Left cardiac atrium (tissue), 4 donors: ENCODE measurements around the gene KCNA4. TPM values are rescaled to one million over a fixed set of nuclear protein-coding genes. Genes with fewer than 3 reads are reported as not detected.
"Not testable (repeated sequence)": the region's sequence is repeated elsewhere in the genome, so short reads cannot be mapped to it uniquely, and the experiment has no call there.

Source experiments
- ATAC-seq, 2 donors: fragments of 200-7000 bp; cut with Tn5 transposase; one replicate each; pipeline ENCODE4 v1.9.1; 2020; ENCODE audit warnings: mild to moderate bottlenecking in 2 of 2, moderate library complexity in 2 of 2
- DNase-seq: peaks from one replicate; pipeline ENCODE4 v3.0.0-alpha.2; 2020
- intact Hi-C, 2 donors: fragments of 100-400 bp; cut with DNase I; formaldehyde crosslinking; loops; one replicate each; pipeline versions ENCODE4 v1.14.1 to v1.15.1; 2022 to 2023
- total RNA-seq, 2 donors: library from RNA; stranded (reverse); fragmentation: NEBNext Ultra II Directional; extraction: Animal tissue kit (Norgen Biotek cat#: 25700); gene quantifications; one replicate each; pipeline ENCODE4 v1.2.1, GENCODE V29; 2021
- donor health status: DM: no; HTN: yes; CAD: no.
- donor health status: DM: no; HTN: yes; CAD: no; lungs with severe emphysema.
- donor health status: DM: yes; HTN: yes; CAD: no.
- donor health status: Dilated cardiomyopathy.

Gene KCNA4
- total RNA-seq, 2 donors from 2014 or later, result 0.94 to 1.9 TPM

DNA sequence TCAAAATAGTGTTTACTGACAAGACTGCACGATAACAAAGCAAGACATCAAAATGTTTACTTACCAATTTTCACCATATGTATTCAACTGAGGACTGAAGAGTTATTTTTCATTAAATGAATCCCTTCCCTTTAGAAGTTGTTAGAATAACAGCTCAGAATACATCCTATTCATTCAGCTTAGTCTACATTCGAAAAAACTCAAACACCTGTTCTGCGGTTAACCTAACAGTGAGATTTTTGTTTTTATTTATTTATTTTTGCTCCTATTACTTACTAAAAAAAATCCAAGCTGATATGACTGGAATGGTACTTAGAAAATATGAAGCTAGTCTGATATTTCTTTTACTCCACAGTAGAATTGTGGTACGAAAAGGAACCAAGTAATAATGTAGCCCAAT lies 10.0 kb downstream of the KCNA4 start:
- DNase-seq, result no peak
- intact Hi-C loops, result no loop called here
- ATAC-seq, result no peak

- intact Hi-C loops, result no loop called here
- DNase-seq (no peak), ATAC-seq (no peak)
Observed at GRCh38 chr11:30002157-30002785, 14.6 kb downstream of the KCNA4 start.

GRCh38 chr11:30000986-30001750 lies 15.7 kb downstream of the KCNA4 start:
- intact Hi-C loops, result no loop called here
- DNase-seq, result no peak
- ATAC-seq, result peak; percentile 47 to 78

- DNase-seq (no peak), ATAC-seq (no peak)
- intact Hi-C loops, result no loop called here
Observed at GRCh38 chr11:29996016-29996415, 20.8 kb downstream of the KCNA4 start.

DNA sequence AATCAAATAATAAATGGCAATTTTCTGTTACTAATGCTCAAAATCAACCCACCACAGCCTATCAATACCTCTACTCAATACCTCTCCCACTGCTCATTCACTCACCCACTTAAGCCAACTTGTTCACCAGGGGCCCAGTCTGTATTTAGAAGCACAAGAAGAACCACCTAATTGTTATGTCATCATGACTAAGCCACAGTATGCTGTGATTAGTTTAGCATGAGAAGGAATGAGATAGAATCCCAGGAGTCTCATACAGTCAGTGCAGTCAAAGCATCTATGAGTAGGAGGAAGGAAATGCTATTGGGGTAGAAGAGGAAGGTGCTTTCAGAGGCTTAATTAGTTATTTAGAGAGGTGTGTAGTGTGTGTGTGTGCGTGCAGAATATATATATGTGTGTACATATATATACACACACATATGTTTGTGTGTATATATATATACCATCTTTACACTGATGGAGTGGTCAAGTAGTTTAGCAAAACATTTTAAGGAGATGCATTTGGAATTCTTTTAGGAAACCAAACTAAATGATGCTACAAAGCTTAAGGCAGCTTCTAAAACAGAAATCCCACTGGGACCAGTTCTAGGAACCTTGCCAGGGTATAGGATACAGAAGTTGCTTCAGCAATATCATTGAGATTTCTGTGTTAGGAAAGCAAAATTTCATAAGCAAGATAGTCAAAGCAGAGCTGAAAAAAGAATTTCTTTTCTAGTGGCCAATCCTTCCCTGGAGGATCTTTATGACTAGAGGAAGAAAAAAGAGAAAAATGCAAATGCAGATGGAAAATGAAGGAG lies 27.5 kb downstream of the KCNA4 start:
- intact Hi-C loops, result loop anchor here in 1 of 2 donors (10.0 kb wide), 1 partner anchor 445 kb away; no protein-coding TSS in a partner anchor
- no peak for DNase-seq

DNA sequence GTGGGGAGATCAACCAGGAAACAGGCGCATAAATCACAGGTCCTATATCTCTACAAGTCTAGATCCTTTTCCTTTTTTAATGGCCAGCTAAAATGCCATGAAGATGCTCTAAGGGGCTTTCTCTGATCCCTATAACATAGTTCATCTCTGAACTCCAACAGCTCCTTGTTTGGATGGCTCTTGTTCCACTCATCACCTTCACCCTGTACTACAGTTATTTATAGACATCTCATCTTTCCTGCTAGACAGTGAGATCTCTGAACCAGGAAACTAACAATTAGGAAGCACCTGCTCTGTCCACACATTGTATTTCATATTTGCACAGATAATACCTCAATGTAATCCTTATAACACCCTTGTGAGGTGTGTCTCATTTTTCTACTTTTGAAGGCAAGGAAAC lies 31.6 kb downstream of the KCNA4 start:
- ATAC-seq, result peak; percentile 88 to 89
- no peak for DNase-seq
- intact Hi-C loops, result loop anchor here in 1 of 2 donors (10.0 kb wide), 1 partner anchor 440 kb away; no protein-coding TSS in a partner anchor

More for the DNA sequence above, 27.5 kb downstream of the KCNA4 start:
- ATAC-seq, result peak in 1 of 2 donors; percentile 58

DNA sequence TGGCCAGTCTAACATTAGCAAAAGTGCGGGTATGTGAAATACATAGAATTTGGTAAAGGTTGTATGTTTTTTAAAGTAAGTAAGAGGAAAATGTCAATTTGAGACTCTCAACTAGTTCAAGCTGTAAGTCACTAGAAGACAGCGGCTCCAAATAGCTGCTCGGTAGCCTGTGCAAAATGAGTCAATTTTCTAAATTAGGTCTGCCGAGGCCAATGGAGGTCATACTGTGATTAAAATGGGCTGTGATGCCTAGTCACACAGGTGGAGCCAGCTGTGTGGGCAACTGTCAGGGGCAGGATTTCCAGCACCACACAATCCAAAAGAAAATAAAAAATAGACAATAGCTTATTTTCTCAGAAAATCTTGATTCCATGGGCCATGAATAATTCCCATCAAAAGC lies 32.3 kb downstream of the KCNA4 start:
- intact Hi-C loops, result loop anchor here in 1 of 2 donors (10.0 kb wide), 1 partner anchor 440 kb away; no protein-coding TSS in a partner anchor
- peak; percentile 66 to 89 for ATAC-seq
- no peak for DNase-seq

DNA sequence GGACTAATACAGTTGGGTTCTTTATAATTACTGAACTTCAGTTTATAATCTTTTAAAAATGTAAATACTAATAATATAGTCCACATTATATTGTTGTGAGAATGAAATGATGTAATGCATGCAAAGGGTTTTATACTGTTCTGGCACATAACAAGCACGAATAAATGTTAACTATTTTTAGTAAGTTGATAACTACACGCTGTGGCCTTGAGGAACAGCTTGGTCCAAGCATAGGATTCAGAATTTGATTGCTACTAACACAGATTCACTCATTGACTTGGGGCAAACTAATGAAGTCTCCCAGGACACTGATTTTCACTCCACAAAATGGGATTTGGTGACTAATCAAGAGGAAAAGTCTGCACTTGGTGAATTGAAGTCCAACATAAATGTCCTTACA lies 38.3 kb downstream of the KCNA4 start:
- ATAC-seq (peak in 1 of 2 donors; percentile 52), DNase-seq (no peak)
- intact Hi-C loops, result no loop called here

DNA sequence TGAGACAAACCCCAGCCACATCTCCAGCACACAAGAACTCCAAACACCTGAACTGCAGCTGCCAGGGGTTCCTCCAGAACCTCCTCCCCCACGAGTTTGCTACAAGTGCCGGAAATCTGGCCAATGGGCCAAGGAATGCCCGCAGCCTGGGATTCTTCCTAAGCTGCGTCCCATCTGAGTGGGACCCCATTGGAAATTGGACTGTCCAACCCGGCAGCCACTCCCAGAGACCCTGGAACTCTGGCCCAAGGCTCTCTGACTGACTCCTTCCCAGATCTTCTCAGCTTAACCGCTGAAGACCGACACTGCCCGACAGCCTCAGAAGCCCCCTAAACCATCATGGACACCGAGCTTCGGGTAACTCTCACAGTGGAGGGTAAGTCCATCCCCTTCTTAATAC lies 41.2 kb downstream of the KCNA4 start:
- DNase-seq, intact Hi-C loops, ATAC-seq: not testable (repeated sequence)

- DNase-seq (no peak), ATAC-seq (no peak)
- intact Hi-C loops, result no loop called here
Observed at GRCh38 chr11:29963796-29964195, 53.0 kb downstream of the KCNA4 start.

DNA sequence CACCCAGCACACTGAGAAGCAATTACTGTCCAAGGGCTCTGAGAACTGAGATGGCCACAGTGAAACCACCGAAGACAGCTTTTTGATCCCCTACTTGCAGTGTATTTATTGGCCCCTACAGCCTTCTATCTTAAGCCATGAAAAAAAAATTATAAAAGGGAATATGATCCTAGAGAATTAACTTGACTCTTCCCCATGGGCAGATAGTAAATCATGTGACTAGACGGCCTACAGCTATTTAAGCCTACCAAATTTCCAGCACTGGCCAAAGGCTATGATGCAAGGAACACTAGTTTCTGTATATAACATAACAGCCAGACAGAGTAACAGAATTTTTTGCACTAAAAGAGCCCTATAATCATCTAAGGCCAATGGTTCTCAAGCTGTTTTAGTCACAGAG lies 53.8 kb downstream of the KCNA4 start:
- no peak for DNase-seq
- intact Hi-C loops, result no loop called here
- no peak for ATAC-seq

DNA sequence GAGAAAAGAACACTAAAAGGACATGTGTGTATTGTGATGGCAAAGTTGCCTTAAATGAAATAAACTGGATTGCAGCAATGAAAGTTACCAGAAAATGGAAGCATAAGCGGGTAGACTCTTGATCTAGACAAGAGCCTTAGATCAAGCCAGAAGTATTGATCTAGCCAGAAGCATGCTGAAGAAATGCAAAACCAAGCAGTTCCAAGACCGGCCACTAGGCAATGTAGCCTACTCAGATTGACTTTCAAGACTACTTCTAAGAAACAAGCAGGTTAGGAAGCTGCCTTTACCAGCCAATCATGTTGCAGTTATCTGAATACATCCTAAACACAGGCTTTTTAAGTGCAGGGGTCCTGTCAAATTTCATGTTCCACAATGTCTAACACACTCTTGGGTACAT lies 54.6 kb downstream of the KCNA4 start:
- no peak for ATAC-seq
- intact Hi-C loops, result no loop called here

More for the DNA sequence above, 54.6 kb downstream of the KCNA4 start:
- no peak for DNase-seq

Other genes with a start within 250 kb of the KCNA4 start
- not detected for gene FSHB, start 214.0 kb upstream of the KCNA4 start, total RNA-seq